Measurements from ENCODE around the gene B4GALNT2.

B4GALNT2 gene

GRCh38 chr17:49216482-49216881, 83.9 kb downstream of the B4GALNT2 start:
- no peak for DNase-seq

- no peak for DNase-seq
Measured at GRCh38 chr17:49216953-49217650, 84.5 kb downstream of the B4GALNT2 start.

- DNase-seq: peak; percentile 56
Measured at GRCh38 chr17:49217651-49218413, 85.3 kb downstream of the B4GALNT2 start.

- DNase-seq: peak; percentile 21
Measured at GRCh38 chr17:49218941-49219913, 86.7 kb downstream of the B4GALNT2 start.

- DNase-seq: no peak
Measured at GRCh38 chr17:49219987-49220386, 87.4 kb downstream of the B4GALNT2 start.

GRCh38 chr17:49223168-49223516, 90.6 kb downstream of the B4GALNT2 start:
- DNase-seq: no peak

GRCh38 chr17:49223517-49224197, 91.1 kb downstream of the B4GALNT2 start:
- DNase-seq: peak; percentile 74

- peak; percentile 48 for DNase-seq
Measured at GRCh38 chr17:49224198-49224996, 91.8 kb downstream of the B4GALNT2 start.

- no peak for DNase-seq
Measured at GRCh38 chr17:49224997-49225337, 92.4 kb downstream of the B4GALNT2 start.

- DNase-seq: no peak
Measured at GRCh38 chr17:49225554-49226236, 93.1 kb downstream of the B4GALNT2 start.

Measured in activated naive CD4-positive, alpha-beta T cell treated with Interleukin-2 at 50 U/mL for 16 hours (primary cell).